ENCODE results near the gene UTP25. TPM values are rescaled to one million over a fixed set of nuclear protein-coding genes. Genes with fewer than 3 reads are reported as not detected.

Gene UTP25
- total RNA-seq, 1 experiment from 2014 or later, result 12.7 TPM

DNA sequence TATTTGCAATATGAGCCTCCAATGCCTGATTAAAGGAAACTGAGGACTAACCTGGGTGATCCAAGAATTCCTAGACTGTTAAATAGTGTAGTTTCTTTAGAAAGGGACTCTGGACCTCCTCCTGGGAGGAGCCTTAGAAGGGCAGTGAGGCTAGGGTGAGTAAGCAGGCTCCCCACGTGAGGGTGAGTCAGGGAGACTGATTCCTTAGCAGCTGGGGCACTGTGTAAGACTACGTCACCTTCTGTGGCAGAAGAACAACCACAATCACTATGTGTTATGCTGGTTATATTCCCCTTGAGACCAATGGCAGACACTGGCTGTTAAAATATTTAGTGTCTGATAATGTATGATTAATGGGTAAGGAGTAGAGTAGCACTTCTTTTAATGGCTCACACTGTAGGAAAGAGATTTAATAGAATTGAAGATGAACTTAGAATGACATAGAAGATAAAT, 56.9 kb downstream of the UTP25 start:
- Histone ChIP-seq H3K4me2 (ENCODE audit: low read length) (peak overlapping the region; percentile 49), H3K9ac (ENCODE audit: low read length) (no peak overlapping the region), H2AFZ (ENCODE audit: low read depth, low read length, poor library complexity, severe bottlenecking) (peak overlapping the region; percentile 61), H3K4me3 (replicated peaks in 1 of 2; ENCODE audit: low read depth in 1 of 2, low read length in 2 of 2) (peak overlapping the region in 1 of 2 experiments; percentile 5; a peak in 1 of 4 replicates), H3K27me3 (ENCODE audit: insufficient read depth, low read length) (no peaks in the 10 kb centered on the region), H3K27ac (ENCODE audit: low read depth, low read length) (no peak overlapping the region), H3K79me2 (ENCODE audit: insufficient read depth, low read length) (no peaks in the 10 kb centered on the region), H3K9me3 (ENCODE audit: control insufficient read depth in 1 of 2, insufficient read depth in 1 of 2, low read depth in 1 of 2, low read length in 2 of 2) (no peaks in the 10 kb centered on the region), H3K36me3 (ENCODE audit: control insufficient read depth in 1 of 2, insufficient read depth in 2 of 2, low read length in 2 of 2) (no peaks in the 10 kb centered on the region), H3K9me2 (ENCODE audit: insufficient read depth) (no peaks in the 10 kb centered on the region), H3K4me1 (ENCODE audit: control insufficient read depth in 1 of 2, insufficient read depth in 2 of 2, low read length in 2 of 2) (peaks cover 7 to 16% of the 10 kb centered on the region in 2 experiments), H4K20me1 (ENCODE audit: insufficient read depth) (no peaks in the 10 kb centered on the region)
- POLR2A ChIA-PET, result interaction anchor here (1.0 kb wide), 1 partner anchor 489 kb away, joined by 4 read pairs; no protein-coding TSS in a partner anchor
- BruUV-seq (replicated peaks), result no TSS peak
- DNase-seq (ENCODE audit: low read depth, low spot score) (peak; percentile 81), ATAC-seq (peak; percentile 100)
- RAD21 ChIA-PET (ENCODE audit: low non-redundant PET in 1 of 2, low total read pairs in 2 of 2, uncharacterized antibody in 2 of 2, unreplicated experiment in 2 of 2), result no interaction called here
- intact Hi-C loops (cut with micrococcal nuclease), result no loop called here
- CTCF ChIA-PET, result interaction anchor here (0.7 kb wide), 1 partner anchor 24 kb away, joined by 3 read pairs; no protein-coding TSS in a partner anchor
- TF ChIP-seq, protein P1, sequence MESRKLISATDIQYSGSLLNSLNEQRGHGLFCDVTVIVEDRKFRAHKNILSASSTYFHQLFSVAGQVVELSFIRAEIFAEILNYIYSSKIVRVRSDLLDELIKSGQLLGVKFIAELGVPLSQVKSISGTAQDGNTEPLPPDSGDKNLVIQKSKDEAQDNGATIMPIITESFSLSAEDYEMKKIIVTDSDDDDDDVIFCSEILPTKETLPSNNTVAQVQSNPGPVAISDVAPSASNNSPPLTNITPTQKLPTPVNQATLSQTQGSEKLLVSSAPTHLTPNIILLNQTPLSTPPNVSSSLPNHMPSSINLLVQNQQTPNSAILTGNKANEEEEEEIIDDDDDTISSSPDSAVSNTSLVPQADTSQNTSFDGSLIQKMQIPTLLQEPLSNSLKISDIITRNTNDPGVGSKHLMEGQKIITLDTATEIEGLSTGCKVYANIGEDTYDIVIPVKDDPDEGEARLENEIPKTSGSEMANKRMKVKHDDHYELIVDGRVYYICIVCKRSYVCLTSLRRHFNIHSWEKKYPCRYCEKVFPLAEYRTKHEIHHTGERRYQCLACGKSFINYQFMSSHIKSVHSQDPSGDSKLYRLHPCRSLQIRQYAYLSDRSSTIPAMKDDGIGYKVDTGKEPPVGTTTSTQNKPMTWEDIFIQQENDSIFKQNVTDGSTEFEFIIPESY (IDR thresholded peaks at IDR 0.05; ENCODE audit: extremely low read depth, insufficient replicate concordance, low read length), result no peak
- TF ChIP-seq FOSL1 (IDR thresholded peaks at IDR 0.05; ENCODE audit: low read depth) (peak; percentile 94), CBX3 (IDR thresholded peaks at IDR 0.05; ENCODE audit: low read depth) (0 out of 2 replicates have a peak, but pooled peaks have one; percentile 48), SRF (IDR thresholded peaks at IDR 0.05; ENCODE audit: low read depth) (peak; percentile 80), JUND (IDR thresholded peaks at IDR 0.05) (peak; percentile 91), ZFX (IDR thresholded peaks at IDR 0.05) (no peak), POLR2AphosphoS5 (IDR thresholded peaks at IDR 0.05; ENCODE audit: low read depth, low read length) (peak; percentile 29; the same call in 1 of the 2 replicates), SP1 (IDR thresholded peaks at IDR 0.05; ENCODE audit: low read depth) (peak; percentile 64), POLR2A (IDR thresholded peaks at IDR 0.05; ENCODE audit: borderline replicate concordance, extremely low read depth, insufficient read depth, insufficient read length) (no peak)
- TF ChIP-seq, protein P2, sequence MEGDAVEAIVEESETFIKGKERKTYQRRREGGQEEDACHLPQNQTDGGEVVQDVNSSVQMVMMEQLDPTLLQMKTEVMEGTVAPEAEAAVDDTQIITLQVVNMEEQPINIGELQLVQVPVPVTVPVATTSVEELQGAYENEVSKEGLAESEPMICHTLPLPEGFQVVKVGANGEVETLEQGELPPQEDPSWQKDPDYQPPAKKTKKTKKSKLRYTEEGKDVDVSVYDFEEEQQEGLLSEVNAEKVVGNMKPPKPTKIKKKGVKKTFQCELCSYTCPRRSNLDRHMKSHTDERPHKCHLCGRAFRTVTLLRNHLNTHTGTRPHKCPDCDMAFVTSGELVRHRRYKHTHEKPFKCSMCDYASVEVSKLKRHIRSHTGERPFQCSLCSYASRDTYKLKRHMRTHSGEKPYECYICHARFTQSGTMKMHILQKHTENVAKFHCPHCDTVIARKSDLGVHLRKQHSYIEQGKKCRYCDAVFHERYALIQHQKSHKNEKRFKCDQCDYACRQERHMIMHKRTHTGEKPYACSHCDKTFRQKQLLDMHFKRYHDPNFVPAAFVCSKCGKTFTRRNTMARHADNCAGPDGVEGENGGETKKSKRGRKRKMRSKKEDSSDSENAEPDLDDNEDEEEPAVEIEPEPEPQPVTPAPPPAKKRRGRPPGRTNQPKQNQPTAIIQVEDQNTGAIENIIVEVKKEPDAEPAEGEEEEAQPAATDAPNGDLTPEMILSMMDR (IDR thresholded peaks at IDR 0.05 in 2 of 3, conservative IDR thresholded peaks at IDR 0.05 in 1 of 3; ENCODE audit: borderline replicate concordance in 1 of 3, insufficient read depth in 1 of 3, low read depth in 2 of 3, low read length in 2 of 3), result no peak
- TF ChIP-seq, protein P3, sequence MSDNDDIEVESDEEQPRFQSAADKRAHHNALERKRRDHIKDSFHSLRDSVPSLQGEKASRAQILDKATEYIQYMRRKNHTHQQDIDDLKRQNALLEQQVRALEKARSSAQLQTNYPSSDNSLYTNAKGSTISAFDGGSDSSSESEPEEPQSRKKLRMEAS (IDR thresholded peaks at IDR 0.05), result peak; percentile 52; the same call in 1 of the 2 replicates
- TF ChIP-seq, protein P4, sequence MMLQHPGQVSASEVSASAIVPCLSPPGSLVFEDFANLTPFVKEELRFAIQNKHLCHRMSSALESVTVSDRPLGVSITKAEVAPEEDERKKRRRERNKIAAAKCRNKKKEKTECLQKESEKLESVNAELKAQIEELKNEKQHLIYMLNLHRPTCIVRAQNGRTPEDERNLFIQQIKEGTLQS (IDR thresholded peaks at IDR 0.05), result peak; percentile 60; the same call in 1 of the 2 replicates
